Lung (tissue), 12 donors: ENCODE measurements around the gene ANO2. TPM values are rescaled to one million over a fixed set of nuclear protein-coding genes. Genes with fewer than 3 reads are reported as not detected.

Source experiments
- ATAC-seq: fragments of 200-7000 bp; cut with Tn5 transposase; one replicate; pipeline ENCODE4 v1.9.1; 2020; ENCODE audit warnings: moderate number of reproducible peaks; ENCODE audit not compliant: insufficient read depth, low FRiP score
- DNase-seq, 3 donors: peaks; one replicate each; pipeline ENCODE4 v3.0.0-alpha.2; 2013 to 2017
- H3K27ac ChIP-seq, 2 donors: one replicate each; pipeline ENCODE4 v1.5.1; 2013; ENCODE audit warnings: mild to moderate bottlenecking in 2 of 2, moderate library complexity in 2 of 2, control low read depth in 1 of 2, inconsistent platforms in 1 of 2, low read depth in 1 of 2, low read length in 1 of 2
- H3K27me3 ChIP-seq, 3 donors: one replicate each; pipeline ENCODE4 v1.5.1; 2013; ENCODE audit warnings: low read length in 2 of 3; ENCODE audit not compliant: control insufficient read depth in 3 of 3, insufficient read depth in 3 of 3
- H3K36me3 ChIP-seq, 4 donors: one replicate each; pipeline ENCODE4 v1.5.1; 2013; ENCODE audit warnings: low read length in 4 of 4, mild to moderate bottlenecking in 1 of 4, moderate library complexity in 1 of 4; ENCODE audit not compliant: control insufficient read depth in 4 of 4, insufficient read depth in 4 of 4
- H3K4me1 ChIP-seq, 5 donors: one replicate each; pipeline ENCODE4 v1.5.1; 2013; ENCODE audit warnings: low read length in 5 of 5, mild to moderate bottlenecking in 2 of 5, moderate library complexity in 1 of 5; ENCODE audit not compliant: control insufficient read depth in 5 of 5, insufficient read depth in 5 of 5
- H3K4me3 ChIP-seq: one replicate; pipeline ENCODE4 v1.5.1; 2013; ENCODE audit warnings: mild to moderate bottlenecking, control low read depth, moderate library complexity
- H3K9ac ChIP-seq, 2 donors: one replicate each; pipeline ENCODE4 v1.5.1; 2013; ENCODE audit warnings: low read length in 2 of 2, control low read depth in 1 of 2; ENCODE audit not compliant: insufficient read depth in 1 of 2
- H3K9me3 ChIP-seq, 4 donors: one replicate each; pipeline ENCODE4 v1.5.1; 2013; ENCODE audit warnings: low read length in 3 of 4, mild to moderate bottlenecking in 1 of 4, moderate library complexity in 1 of 4; ENCODE audit not compliant: control insufficient read depth in 4 of 4, insufficient read depth in 3 of 4
- WGBS, 2 donors: extraction: QIAGEN DNeasy Blood & Tissue Kit; methylation state at CpG; one replicate each; pipeline ENCODE4 v1.1.7; 2013; 5-methylcytosine and 5-hydroxymethylcytosine counted together
- polyA plus RNA-seq, 2 donors: library from polyadenylated mRNA; stranded (reverse); fragments of 200-250 nt; gene quantifications; one replicate each; pipeline ENCODE4 v1.2.1, GENCODE V29; 2013
- total RNA-seq, 2 donors: library from RNA; depleted of rRNA in 1 of 2; stranded (reverse); fragments of >200 nt in 1 of 2; gene quantifications; one replicate each; pipeline ENCODE4 v1.2.1, GENCODE V29; 2014 to 2021
- TF ChIP-seq, protein P1 (sequence below): IDR thresholded peaks from 2 replicates; pipeline ENCODE4 v1.5.1; 2012; ENCODE audit warnings: mild to moderate bottlenecking; ENCODE audit errors: control extremely low read depth, extremely low read depth
- donor health status: control.
- donor health status: control.
- donor health status: Bipolar disorder and iron deficiency.
- donor health status: healthy.
- donor health status: DM: yes; HTN: yes; CAD: no.

Gene ANO2
- total and polyA plus RNA-seq, 4 donors: 5.9 to 11.3 (median 7.4) TPM

DNA sequence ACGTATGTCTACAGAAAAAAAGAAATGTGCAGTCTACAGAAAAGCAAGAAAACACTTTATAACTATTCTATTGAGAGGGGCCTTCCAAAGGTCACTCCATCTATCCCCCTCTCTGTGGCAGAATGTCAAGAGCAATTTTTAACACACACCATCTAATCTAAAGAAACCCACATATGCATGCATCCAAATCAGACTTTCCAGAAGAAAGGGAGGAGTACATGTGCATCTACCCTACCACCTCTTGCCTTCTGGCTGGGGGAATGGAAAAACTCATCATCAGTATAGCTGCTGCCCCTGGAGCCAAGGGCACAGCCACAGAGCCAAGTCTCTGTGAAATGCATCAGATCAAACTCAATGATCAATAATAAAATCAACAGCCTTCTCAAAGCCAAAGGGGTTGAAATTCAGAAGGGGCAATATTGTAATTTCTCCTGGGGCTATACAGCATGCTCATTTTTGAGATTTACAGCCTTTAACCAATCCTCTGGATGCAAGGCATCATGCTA is 63.9 kb downstream of the ANO2 start:
- no peak overlapping the region for H3K4me3 ChIP-seq
- H3K36me3 ChIP-seq: no peaks in the 10 kb centered on the region
- TF ChIP-seq, protein P1, sequence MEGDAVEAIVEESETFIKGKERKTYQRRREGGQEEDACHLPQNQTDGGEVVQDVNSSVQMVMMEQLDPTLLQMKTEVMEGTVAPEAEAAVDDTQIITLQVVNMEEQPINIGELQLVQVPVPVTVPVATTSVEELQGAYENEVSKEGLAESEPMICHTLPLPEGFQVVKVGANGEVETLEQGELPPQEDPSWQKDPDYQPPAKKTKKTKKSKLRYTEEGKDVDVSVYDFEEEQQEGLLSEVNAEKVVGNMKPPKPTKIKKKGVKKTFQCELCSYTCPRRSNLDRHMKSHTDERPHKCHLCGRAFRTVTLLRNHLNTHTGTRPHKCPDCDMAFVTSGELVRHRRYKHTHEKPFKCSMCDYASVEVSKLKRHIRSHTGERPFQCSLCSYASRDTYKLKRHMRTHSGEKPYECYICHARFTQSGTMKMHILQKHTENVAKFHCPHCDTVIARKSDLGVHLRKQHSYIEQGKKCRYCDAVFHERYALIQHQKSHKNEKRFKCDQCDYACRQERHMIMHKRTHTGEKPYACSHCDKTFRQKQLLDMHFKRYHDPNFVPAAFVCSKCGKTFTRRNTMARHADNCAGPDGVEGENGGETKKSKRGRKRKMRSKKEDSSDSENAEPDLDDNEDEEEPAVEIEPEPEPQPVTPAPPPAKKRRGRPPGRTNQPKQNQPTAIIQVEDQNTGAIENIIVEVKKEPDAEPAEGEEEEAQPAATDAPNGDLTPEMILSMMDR: no peak
- no peak overlapping the region for H3K27ac ChIP-seq
- peaks cover 0 to 5% (median 0%) of the 10 kb centered on the region in 5 donors for H3K4me1 ChIP-seq
- 82 to 87% methylated on average over 1 of the region's 1 CpG for WGBS, 2 donors
- no peak overlapping the region for H3K9ac ChIP-seq
- no peak for DNase-seq
- no peaks in the 10 kb centered on the region for H3K27me3 ChIP-seq
- no peak for ATAC-seq
- H3K9me3 ChIP-seq: no peaks in the 10 kb centered on the region

DNA sequence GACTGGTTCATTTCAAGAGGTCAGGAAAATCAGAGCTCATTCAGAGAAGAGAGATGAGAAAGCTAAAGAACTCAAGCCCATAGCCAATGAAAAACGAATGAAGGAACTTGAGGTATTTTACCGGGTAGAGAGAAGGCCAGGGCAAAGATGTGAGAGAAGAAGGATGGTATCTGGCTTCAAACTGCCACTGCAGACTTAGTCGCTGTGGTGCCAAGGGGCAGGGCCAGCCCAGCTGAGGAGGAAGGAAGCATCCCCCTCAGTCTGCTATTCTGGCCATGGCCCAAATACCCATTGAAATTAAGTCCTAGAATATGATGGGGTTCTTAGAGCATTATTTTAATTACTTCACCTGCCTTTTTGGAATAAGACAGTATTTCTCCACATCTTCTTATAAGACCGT is 69.2 kb downstream of the ANO2 start:
- WGBS, 2 donors: 37 to 59% methylated on average over 4 of the region's 4 CpGs
- DNase-seq (no peak), ATAC-seq (no peak)
- no peaks in the 10 kb centered on the region for H3K9me3 ChIP-seq
- no peak overlapping the region for H3K4me3 ChIP-seq
- no peaks in the 10 kb centered on the region for H3K27me3 ChIP-seq
- no peaks in the 10 kb centered on the region for H3K4me1 ChIP-seq
- no peaks in the 10 kb centered on the region for H3K36me3 ChIP-seq
- no peak overlapping the region for H3K9ac ChIP-seq
- TF ChIP-seq, protein P1: no peak
- no peak overlapping the region for H3K27ac ChIP-seq

DNA sequence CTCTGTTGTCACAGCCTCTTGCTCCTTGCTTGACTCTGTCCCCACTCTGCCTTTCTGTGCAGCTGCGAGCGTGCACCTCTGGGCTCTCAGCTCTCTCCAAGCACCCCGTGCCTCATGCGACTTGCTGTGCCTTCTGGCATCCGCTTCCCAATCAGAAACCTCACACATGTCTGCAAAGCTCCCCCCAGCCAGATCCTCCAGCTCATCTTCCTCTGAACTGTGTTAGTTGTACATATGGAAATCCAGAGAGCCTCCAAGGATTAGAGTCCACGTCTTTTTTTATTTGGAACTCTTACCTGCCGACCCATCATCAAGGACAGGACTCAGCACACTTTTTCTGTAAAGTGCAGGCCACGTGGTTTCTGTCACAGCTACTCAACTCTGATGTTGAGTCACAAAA is 70.5 kb downstream of the ANO2 start:
- 87 to 94% methylated on average over 8 of the region's 8 CpGs for WGBS, 2 donors
- no peaks in the 10 kb centered on the region for H3K9me3 ChIP-seq
- H3K27ac ChIP-seq: no peak overlapping the region
- no peaks in the 10 kb centered on the region for H3K27me3 ChIP-seq
- TF ChIP-seq, protein P1: no peak
- no peak overlapping the region for H3K9ac ChIP-seq
- no peak overlapping the region for H3K4me3 ChIP-seq
- no peak for ATAC-seq
- no peaks in the 10 kb centered on the region for H3K4me1 ChIP-seq
- H3K36me3 ChIP-seq: no peaks in the 10 kb centered on the region
- no peak for DNase-seq

DNA sequence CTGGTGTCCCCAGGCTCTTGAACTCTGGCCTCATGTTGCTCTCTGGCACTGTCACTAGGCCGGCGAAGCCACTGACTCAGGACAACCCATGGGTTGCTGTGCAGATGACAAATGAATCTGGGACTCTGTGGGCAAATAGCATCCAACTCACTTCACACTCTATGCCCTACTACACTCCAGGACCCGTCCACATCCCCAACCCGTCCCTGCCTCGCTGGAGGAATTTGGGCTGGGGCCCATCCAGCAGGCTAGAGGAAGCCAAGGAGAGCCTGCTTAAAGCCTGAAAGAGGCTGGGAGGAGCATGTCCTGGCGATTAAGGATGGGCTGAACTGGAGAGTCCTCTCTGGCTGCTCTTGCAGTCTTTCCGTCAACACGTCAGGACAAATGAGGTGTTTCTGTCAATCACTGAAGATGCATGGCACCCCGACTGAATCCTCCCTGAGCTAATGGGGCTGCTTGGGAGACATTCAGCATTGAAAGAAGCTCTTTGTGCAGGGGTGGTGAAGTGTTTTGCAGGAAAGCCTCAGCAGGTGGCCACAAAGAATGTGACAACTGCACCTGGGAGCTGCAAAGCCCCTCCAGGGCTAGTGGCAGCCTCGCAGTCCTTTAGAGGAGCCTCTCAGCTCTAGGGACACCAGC is 71.7 kb downstream of the ANO2 start:
- Histone ChIP-seq H3K36me3 (no peaks in the 10 kb centered on the region), H3K4me3 (no peak overlapping the region), H3K4me1 (no peaks in the 10 kb centered on the region), H3K27me3 (no peaks in the 10 kb centered on the region), H3K9ac (no peak overlapping the region), H3K27ac (no peak overlapping the region), H3K9me3 (no peaks in the 10 kb centered on the region)
- 67 to 85% methylated on average over 10 of the region's 10 CpGs for WGBS, 2 donors
- DNase-seq (no peak), ATAC-seq (no peak)
- TF ChIP-seq, protein P1: no peak
